Activated CD4-positive, alpha-beta T cell treated with anti-CD3 and anti-CD28 coated beads for 24 hours (primary cell): ENCODE results near the gene DHX35.

Experiments used
- DNase-seq, 2 donors: peaks; one replicate each; pipeline ENCODE4 v3.0.0-alpha.2; 2020; ENCODE audit warnings: low read depth in 2 of 2

The DHX35 gene

GRCh38 chr20:39019027-39019426 lies 56.9 kb downstream of the DHX35 start:
- no peak for DNase-seq

GRCh38 chr20:39019805-39020325 lies 57.7 kb downstream of the DHX35 start:
- DNase-seq, result peak in 1 of 2 donors; percentile 4

DNA sequence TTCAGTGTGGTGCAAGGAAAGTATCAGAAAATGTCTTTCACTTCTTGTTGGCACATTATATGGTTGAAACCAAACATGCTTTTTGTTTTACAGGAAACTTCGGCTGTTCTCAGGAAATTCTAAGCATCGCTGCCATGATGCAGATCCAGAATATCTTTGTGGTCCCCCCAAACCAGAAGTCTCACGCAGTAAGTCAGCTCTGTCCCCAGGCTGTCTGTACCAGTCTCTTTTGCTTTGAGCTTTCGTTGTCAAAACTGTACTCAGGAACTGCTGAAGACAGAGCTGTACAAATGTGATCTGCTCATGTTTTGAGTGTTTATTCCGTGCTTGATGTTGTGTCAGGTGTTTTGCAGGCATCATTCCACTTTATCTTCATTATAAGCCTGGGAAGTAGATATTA lies 59.6 kb downstream of the DHX35 start:
- no peak for DNase-seq

DNA sequence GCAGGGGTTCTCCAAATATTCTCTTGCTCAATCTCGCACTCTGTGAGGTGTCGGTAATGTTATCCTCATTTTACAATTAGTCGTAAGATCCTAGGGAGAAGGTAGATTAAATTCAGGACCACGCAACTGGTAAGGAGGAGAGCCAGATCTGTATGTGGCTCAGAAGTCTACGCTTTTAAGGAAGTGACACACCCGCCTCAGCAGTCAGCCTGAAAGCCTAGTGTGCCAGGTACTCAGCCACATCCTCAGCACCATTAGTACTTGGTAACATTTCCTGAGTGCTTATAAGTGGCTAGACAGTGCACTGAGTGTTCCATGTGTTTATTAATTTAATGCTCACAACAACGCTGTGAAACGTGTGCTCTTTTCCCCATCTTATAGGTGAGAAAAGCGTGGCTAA lies 63.7 kb downstream of the DHX35 start:
- DNase-seq, result no peak

GRCh38 chr20:39029364-39029763 lies 67.2 kb downstream of the DHX35 start:
- DNase-seq, result no peak

- no peak for DNase-seq
Observed at GRCh38 chr20:39032997-39033396, 70.9 kb downstream of the DHX35 start.

DNA sequence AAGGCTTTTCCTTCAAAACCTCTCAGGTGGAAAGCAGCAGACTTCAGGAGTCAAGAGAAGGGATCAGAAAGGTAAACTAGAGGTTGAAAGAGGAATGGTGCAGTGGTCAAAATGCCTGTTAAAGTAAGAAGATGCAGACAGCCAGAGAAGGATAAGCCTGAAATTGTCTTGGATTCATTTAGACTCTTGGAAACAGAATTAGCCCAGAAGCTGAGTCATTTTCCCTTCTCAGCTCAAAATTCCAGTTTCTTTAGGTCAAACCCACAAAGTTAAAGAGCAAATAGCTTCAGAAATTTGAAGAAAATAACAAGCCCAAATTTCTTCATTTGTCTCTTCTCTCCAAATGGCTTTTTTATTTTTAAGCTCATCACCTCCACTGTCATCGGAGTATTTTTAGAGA lies 73.9 kb downstream of the DHX35 start:
- DNase-seq, result no peak

DNA sequence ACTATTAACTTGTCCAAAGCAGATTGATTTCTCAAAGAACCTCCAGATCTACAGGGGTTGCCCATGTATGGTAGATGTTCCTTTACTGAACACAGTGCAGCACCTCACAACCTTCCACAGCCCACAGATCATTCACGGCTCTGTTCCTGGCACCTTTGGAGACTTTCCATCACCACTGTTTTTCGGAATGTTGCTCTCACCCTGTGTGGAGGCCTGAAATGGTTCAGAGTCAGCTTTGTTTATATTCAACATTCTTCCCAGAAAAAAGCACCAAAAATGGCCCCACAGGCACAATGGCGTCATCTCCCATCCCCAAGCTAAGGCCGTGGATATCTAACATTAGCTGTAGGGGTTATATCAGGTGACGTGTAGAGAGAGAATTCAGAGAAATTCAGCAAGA lies 74.7 kb downstream of the DHX35 start:
- DNase-seq, result no peak

DNA sequence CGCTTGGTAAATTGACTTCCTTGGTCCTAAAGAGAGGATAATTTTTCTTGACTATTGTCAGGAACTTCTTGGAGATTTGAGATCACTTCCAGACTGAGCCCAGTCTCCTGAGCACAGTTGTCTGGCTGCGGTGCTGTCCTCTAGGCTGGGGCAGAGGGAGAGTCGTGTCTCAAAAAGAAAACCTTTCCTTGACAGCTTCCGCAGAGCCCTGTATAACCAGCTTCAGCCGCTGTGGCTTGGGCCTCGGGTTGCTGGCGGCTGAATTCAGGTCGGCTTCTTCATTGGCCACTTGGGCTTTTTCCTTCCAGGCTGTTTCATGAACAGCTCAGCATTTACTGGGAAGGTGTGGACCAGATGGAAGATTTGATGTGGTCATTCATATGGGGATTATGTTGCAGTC lies 75.9 kb downstream of the DHX35 start:
- DNase-seq, result no peak

- DNase-seq, result no peak
Observed at GRCh38 chr20:39038495-39038894, 76.4 kb downstream of the DHX35 start.

- DNase-seq, result no peak
Observed at GRCh38 chr20:39039261-39039660, 77.1 kb downstream of the DHX35 start.

DNA sequence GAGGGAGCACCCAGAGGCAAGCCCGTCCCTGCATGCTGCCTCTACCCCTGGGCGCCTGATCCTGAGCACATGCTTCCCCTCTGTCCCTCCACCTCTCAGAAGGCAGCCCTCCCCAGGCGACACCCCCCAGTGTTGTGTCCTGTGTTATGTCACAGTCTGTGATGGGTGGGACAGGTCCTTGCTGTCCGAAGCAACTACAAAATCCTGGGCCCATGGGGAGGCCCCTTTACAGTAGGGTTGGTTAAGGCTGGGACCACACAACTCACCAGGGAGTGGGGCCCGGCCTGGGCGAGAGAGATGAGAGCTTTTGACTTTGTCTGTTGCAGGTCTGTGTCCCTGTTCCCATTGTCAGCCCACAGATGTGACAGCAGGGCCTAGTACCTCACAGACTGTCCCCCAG lies 78.0 kb downstream of the DHX35 start:
- no peak for DNase-seq

DNA sequence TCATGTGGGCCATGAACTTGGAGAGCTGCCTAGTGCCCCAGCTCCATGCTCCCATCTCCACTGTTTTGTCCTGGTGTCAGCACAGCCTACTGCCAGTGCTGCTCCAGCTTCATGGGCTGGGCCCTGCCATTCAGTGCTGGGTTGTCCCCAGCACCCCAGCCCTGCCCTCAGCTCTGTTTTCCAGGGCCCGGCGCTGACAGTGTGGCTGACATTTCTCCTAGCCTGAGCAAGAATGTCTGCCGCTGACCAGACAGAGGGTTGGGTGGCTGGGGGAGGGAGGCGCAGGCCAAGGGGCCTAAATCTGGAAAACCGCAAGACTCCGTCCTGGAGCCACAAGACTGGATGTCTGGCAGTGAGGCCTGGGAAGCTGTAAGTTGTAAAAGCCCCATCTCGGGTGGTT lies 78.9 kb downstream of the DHX35 start:
- DNase-seq, result no peak

DNA sequence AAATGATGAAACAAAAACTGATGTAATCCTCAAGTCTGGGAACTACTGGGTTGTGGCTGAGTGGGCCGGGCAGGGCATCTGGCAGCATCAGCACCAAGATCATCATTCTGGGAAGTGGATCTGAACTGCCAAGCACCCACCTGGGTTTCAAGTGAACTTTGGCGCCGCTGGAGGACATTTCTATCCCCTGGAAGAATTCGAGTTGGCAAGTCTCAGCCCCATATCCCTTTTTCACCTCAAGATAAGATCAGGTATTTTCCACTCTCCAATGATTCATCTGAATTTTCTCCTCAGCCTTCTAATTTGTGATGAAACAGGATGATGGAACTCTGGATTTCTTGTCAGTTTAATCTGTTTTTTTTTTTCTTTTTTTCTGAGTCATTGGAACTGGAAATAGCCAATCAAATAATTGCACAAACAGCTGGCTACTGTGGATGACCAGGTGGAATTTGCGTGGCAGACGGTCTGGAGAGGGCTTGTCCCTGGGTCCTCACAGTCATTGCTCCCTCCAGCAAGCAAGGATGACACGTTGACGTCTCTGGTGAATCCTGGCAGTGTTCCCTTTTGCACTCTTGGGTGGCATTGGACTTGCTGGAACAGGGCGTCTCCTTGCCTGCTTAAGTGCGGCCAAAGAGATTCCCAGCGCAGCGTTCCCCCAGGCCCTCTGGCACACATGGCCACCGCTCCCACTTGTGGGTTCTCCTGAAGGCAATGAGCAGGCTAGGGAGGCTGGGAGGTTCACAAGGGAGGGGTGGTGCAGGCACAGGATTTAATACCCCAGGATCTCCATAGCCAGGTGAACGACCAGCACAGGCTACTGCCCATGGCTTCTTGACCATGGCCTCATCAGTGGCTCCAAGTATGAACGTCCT lies 80.4 kb downstream of the DHX35 start:
- DNase-seq, result no peak

DNA sequence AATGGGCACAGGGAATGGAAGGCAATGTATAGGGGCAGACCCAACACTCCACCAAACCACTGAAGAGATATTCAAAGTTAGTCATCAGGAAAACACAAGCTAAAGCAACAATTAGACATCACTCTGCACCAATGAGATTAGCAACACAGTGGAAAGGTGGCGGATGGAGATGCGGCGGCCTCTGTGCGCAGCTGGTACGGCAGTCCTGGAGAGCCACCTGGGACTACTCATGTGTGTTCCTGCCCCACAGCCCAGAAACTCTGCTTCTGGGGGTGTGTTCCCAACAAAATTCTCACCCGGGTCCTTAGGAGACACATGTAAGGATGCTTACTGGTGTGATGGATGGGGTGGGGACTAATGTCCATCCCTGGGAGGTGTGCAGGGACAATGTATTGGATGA lies 82.4 kb downstream of the DHX35 start:
- no peak for DNase-seq

GRCh38 chr20:39045676-39046075 lies 83.5 kb downstream of the DHX35 start:
- no peak for DNase-seq

GRCh38 chr20:39047417-39047985 lies 85.4 kb downstream of the DHX35 start:
- no peak for DNase-seq

DNA sequence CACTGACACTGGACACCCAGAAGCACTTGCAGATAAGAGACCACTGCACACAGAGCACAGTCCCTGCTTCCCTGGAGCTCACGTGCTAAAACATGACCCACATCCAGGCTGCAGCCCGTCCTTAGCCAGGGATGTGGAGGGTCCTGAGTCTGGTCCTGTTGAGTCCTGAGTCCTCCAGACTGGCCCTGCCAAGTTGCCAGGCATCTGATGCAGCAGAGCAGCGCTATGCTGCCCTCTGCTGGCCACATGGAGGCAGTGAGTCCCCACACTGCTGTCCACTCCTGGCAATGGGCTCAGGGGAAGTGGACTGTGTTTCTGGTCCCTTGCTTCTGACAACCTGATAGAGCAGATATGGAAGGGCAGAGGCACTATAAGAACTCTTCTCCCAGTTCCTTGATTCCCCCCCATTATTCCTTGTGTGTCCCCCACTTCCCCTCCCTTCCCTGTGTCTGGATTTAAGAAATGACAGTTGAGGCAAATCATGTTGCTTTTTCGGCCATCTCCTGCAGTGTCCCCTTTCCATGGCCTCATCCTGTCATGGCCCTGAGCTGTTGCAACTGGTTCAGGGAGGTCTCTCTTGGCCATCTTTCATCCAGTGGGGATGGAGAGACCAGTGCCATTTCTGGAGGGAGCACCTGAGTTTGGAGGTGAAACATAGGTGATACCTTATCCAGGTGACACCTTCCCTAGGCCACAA lies 86.0 kb downstream of the DHX35 start:
- peak; percentile 53 to 54 for DNase-seq

DNA sequence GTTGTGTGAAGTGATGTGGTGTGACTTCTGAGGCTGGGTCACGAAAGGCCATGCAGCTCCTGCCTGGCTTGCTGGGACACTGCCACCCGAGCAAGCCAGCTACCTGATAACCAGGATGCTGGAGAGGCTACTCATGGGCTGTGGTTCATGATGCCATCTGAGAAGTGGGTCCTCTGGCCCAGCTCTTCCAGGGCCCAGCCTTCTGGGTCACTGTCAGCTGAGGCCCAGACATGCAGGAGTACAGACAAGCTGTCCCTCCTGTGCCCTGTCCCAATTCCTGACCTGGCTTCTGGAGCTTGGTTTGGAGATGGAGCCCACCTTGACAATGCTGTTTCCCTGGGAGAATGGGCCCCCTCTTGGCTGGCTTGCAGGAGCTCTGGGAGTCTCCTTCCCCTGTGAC lies 87.0 kb downstream of the DHX35 start:
- DNase-seq, result no peak

GRCh38 chr20:39049684-39050554 lies 87.8 kb downstream of the DHX35 start:
- peak; percentile 73 to 75 for DNase-seq

DNA sequence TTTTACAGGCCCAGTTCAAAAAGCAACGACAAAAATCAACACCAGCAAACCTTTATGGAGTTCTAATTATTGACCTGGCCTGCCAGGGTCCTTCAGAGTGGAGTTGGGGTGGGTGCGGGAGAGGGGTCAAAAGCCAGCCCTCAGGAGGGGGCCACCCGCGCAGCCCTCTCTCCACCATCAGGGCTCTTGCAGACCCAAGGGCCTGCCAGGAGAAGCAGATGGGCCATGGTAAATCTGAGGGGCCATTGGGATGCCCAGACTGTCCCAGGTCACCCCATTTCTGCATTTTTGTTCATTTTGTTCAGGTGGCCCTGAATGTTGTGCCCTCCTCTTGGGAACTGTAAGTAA lies 88.4 kb downstream of the DHX35 start:
- no peak for DNase-seq

DNA sequence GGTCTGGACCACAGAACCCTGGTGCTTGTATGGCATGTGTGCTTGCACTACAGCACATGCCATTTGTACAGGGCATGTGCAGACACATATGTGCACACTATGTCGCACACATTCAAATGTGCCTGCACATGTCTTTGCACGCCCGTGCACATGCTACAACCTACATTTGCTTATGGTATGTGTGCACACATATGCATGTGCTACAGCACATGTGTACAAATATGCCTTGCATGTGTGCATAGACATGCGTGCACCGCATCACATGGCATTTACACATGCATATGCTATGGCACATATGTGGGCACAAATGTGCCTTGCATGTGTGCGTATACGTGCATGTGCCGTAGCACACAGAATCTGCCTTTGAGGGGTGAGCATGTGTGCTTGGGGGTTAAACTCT lies 90.5 kb downstream of the DHX35 start:
- no peak for DNase-seq
